22Rv1 (cell line): ENCODE measurements around the gene NPFFR1.

Experiments used
- CTCF ChIP-seq: fragments of 450-650 bp; IDR thresholded peaks from 2 replicates; pipeline ENCODE4 v1.5.1; 2017; ENCODE audit warnings: mild to moderate bottlenecking
- ZFX ChIP-seq: fragments of 450-650 bp; IDR thresholded peaks from 2 replicates; pipeline ENCODE4 v1.6.1; 2017; ENCODE audit warnings: antibody characterized with exemption, borderline replicate concordance

DNA sequence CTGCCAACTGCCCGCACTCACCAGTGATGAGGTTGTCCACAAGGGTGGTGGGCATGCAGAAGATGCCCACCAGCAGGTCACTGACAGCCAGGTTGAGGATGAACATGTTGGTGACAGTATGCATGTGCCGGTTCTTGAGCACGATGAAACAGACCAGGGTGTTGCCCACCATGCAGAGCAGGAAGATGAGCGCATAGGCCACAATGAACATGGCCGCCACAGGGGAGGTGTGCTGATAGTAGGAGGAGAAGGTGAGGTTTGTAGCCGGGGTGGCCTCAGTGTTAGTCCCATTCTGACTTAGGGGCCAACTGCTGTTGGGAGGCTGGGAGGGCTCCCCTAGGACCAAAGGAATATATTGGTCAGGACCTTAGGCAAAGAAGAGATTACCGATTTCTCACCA is 17.7 kb downstream of the NPFFR1 start:
- TF ChIP-seq CTCF (no peak), ZFX (no peak)
